ENCODE data around the gene OR52N5.

The OR52N5 gene

DNA sequence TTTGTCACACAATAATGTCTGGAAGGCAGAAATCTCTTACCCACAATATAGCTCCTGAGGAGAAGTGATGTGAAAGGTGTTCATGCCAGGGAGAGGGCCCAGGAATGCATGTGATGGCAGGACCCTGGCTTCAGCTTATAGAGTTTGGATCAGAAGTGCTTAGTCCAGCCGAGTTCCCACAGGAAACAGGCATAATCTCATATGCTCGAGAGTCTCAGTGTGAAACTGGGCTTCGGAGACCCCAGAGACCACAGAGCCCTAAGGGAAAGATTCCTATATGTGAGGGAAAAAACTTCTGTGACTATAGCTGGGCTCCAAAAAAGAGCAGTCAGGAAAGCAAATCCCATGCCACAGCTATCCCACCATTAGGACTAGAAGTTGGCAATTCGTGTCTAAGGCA lies at the start of gene OR52N5:
Gene OR52N5 (minus strand): TSS at position 101 of the 400 bp plus-strand sequence. CDS start 4,721 bp downstream, outside the sequence.
- DNase-seq (ENCODE audit: low read depth), result no peak

DNA sequence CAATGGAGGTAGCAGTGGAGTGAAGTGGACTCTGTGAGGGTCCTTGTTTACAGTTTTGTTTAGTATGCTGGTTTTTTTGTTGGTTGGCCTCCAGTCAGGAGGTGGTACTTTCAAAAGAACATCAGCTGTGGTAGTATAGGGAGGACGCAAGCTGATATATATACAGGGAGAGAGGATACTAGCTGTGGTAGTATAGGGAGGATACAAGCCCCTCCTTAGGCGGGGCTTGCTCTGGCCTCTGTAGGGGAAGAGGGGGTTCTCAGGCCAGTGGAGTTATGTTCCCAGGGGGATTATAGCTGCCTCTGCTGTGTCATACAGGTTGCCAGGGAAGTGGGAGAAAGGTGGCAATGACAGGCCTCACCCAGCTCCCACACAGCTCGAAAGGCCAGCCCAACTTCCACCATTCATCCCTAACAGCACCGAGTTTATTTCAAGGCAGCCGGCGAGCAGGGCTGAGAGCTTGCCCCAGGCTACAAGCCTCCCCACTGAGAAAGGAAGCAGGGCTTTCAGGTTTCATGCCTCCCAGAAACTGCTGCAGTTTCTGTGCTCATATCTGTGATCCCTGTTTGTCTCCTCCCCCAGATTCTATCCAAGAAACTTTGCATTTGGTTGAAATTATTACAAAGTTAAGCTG lies 48.2 kb upstream of the OR52N5 start:
- no peak for DNase-seq (ENCODE audit: low read depth)

DNA sequence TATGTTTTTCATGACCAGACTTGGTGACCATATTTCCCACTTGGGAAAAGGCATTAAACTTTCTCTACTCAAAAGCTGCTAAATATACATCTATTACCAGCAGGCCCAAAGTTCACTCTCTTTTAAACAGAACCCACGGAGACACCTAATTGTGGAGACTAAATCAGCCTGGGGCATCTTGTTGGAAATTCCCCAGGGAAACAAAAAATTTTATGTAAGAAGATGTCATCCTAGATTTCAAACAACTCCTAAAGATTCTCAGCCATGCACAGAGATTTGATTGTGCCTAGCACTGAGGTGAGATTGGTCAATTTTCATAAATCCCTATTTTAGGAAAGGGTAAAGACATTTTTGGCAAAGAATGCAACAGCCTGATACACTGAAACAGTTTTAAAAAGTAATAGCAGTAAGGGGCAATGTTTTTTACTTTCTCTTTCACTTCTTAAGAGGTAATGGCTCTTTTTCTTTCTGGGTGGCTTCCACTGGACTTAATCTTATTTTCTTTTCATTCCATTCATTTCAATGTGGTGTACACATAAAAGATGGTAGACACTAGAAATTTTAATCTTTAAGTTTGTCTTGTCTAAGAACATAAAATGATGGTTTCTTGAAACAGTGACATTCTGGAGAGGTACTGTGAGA lies 35.2 kb upstream of the OR52N5 start:
- no peak for DNase-seq (ENCODE audit: low read depth)

DNA sequence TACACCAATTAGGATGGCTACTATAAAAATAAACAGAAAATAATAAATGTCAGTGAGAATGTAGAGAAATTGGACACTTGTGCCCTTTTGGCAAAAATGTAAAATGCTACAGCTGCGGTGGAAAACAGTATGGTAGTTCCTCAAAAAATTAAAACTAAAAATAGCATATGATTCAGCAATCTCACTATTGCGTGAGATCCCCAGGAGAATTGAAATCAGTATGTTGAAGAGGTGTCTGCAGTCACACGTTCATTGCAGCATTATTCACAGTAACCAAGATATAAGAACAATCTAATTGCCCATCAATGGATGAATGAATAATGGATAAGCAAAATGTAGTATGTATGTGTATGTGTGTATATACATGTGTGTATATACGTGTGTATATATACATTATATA lies 32.4 kb upstream of the OR52N5 start:
- no peak for DNase-seq (ENCODE audit: low read depth)

DNA sequence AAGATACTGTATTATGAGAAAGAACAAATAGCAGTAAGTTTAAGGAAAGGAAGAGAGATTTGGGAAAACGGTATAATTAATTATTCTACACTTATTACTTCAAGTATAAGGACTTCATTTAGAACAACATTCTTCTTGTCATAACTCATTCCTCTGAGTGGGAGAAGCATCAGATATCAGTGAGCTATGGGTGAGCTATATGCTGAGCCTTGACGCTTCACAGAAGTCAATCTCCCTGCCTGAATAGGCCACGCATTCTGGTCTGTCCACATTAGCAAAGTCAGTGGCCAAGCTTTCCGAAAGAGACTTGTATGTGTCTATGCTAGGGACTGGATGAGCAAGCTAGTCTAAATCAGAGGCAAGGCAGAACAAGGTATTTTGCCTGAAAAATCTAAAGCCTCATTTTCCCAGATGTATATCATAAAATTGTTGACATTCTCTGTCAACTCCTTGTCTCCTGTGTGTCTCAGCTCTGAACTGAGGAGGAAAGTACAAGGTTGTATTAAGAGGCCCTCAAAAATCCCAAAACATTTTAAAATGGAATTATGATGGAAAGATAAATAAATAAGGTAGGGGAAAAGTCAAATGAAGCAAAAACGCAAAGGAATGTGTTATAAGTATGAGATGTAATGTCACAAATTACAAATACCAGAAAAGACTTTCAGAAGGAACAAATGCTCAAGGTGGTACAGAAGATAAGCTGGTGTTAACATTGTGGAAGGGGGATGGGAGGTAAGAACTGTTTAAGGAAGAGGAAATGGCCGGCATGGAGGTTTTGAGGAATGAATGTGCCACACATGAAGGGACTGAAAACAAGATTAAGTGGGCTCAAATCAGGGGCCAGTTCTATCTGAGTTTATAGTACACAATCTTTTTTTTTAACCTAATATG lies 27.0 kb upstream of the OR52N5 start:
- no peak for DNase-seq (ENCODE audit: low read depth)

DNA sequence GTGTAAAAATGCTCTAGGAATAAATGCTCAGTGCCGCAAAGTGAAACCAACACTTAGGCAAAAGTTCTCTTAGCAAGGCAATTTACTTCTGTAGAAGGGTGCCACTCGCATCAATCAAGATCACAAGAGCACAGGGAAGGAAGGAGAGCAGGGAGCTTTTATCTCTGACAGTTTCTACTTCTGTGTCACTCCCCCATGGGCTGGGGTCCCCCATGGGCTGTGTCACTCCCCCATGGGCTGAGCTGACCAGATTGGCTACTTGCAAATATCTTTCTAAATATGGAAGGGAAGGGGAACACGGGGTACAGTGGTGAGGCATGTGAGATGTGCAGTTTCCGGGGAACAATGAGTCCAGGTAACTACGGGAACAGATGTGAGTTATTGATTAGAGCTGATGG lies 26.0 kb upstream of the OR52N5 start:
- DNase-seq (ENCODE audit: low read depth), result no peak

DNA sequence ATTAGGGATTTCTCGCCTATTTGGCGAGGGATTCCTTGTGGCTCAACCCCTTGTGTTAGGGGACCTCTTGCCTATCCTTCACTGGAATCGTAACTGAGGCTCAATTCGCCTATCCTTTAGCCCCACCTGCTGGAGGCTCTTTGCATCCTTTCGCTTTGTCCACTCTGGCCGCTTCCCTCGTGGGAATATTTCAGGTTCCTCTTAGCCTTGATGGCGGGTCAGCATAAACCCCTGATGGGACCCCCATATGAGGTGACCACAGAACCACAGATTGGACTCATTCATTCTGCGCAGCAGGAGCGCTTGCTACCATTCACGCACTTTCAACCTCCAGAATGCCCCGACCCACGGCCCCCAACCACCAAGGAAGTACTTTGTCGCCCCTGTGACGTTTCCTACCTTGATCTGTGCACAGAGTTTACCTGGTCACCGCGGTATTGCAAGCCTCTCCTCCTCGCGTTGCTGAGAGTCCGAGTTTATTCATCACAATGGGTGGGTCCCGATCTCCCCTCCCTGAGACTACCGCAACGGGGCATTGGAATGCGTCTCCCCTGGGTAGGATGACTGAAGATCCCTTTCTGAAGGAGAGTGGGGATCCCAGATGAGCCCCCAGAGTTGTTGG lies 25.5 kb upstream of the OR52N5 start, which contains the start of gene OR52N2:
Gene OR52N2 (plus strand): TSS at position 425 of the 622 bp plus-strand sequence. CDS start 11,412 bp downstream, outside the sequence.
- peak; percentile 48 for DNase-seq (ENCODE audit: low read depth)

DNA sequence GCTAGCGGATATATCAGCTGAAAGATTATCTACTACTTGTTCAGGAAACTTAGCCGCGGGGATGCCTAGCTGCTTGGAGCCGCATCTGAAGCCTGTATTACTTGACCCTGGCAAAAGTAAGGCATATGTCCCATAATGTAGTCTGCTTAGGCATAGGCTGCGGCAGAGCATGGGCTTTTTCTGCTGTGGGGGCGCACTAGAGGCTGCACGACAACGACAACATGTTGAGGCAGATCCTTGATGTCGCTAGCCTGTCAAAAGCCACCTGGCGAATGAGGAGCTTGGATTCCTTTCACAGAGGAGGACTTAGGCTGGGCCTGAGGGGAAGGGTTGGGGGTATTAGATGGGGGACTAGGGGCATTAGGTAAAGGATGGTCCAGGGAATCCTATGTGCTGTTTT lies 24.4 kb upstream of the OR52N5 start:
- no peak for DNase-seq (ENCODE audit: low read depth)

DNA sequence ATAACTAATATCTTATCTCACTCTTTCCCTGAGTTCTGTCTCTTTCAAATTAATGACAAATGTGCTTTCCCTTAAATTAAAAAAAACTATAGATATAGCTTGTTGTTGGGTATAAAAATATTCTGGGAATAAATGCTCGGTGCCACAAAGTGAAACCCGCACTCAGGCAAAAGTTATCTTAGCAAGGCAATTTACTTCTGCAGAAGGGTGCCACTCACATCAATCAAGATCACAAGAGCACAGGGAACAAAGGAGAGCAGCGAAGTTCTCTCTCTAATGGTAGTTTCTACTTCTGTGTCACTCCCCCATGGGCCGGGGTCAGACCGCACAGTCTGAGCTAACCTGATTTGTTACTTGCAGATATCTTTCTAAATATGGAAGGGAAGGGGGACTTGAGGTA lies 20.8 kb upstream of the OR52N5 start:
- DNase-seq (ENCODE audit: low read depth), result no peak

DNA sequence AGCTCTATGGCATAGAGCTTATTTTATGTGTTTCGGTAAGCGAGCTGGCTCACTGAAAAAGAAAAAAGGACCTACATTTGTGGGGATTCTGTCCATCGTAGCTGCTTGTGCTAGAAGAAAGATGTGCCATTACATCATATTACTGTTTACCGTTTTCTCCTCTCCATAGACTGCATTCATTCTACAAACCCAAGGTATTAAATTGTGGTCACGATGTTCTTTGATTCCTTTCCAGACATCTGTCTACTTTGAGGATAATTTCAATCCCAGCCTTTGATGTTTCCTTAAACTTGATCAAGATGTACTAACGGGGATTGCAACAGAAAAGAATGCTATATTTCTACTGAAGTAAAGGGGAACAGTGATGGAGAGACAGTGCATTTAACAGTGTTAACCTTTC lies 13.4 kb upstream of the OR52N5 start:
- no peak for DNase-seq (ENCODE audit: low read depth)

DNA sequence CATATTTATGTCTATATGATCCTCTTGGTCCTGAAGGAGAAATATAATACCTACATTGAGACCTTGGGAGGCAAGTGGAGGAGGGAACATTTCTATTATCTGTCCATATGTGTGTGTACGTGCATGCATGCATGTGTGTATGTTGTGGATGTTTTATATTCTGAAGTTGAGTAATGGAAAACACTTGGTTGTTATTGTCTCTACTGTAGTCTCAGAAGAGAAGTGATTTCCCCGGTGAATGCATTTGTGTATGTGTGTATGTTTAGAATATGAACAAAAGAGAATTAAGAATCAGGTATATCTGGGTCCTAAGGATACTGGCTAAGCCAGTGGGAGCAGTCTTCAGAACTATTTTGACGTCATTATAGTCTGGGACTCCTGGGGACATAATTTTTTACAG lies 8.0 kb upstream of the OR52N5 start, which contains the start of gene OR52N1:
Gene OR52N1 (minus strand): TSS at position 101 of the 400 bp plus-strand sequence. CDS start 2,449 bp downstream, outside the sequence.
- no peak for DNase-seq (ENCODE audit: low read depth)

DNA sequence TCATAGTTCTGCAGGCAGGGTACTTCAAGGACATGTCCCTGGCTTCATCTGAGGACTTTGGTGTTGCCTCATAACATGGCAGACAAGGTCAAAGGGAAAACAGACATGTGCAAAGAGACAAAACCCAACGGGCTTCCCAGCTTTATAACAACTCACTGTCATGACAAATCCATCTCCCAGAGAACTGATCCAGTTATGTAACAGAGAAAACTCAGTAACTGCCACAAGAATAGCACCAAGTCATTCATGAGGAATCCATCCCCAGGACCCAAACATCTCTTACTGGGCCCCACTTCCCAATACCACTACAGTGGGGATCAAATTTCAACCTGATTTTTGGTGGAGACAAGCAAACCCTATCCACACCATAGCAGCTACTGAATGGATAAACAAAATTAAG lies 16.1 kb downstream of the OR52N5 start:
- DNase-seq (ENCODE audit: low read depth), result no peak

DNA sequence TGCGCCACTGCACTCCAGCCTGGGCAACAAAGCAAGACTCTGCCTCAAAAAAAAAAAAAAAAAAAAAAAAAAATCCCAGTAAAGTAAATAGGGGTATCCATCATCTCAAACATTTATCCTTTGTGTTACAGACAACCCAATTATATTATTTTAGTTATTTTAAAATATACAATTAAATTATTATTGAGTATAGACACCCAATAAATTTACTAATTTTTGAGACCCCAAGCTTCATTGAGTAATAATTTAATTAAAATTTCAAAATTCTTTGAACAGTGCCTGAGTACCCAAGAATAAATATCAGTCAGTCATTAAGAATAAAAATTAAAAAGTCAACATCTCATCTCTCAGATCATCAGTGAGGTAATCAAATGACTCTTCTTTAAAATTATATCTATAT lies 29.2 kb downstream of the OR52N5 start, which contains the start of gene OR52N4:
Gene OR52N4 (plus strand): TSS at position 301 of the 400 bp plus-strand sequence. CDS start 498 bp downstream, outside the sequence.
- no peak for DNase-seq (ENCODE audit: low read depth)

DNA sequence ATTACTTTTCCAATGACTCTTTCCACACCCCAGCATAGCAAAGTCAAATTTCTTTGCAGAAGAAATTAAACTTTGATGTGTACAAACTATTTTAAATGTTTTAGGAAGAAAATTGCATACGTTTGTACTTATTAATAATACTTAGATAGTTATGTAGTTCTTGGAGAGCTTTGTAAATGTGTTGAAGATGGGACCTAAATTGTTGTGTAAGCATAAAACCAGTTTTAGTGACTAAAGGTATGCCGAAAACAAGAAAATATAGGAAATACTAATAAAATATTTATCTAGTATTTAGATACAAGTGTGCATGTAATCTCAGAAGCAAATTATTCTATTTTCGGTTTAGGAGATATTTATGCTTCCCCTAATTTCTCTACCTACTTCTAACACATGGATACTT lies 33.3 kb downstream of the OR52N5 start:
- no peak for DNase-seq (ENCODE audit: low read depth)

DNA sequence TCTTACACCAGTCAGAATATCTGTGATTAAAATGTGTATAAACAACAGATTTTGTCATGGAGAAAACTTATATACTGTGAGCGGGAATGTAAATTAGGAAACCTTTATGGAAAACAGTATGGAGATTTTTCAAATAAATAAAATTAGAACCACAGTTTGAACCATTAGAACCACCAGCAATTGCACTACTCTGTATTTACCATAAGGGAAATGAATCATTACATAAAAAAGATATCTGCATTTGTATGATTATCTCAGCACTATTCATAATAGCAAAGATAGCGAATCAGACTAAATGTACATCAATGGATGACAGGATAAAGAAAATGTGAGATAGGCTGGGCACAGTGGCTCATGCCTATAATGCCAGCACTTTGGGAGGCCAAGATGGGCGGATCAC lies 36.5 kb downstream of the OR52N5 start:
- DNase-seq (ENCODE audit: low read depth), result no peak

DNA sequence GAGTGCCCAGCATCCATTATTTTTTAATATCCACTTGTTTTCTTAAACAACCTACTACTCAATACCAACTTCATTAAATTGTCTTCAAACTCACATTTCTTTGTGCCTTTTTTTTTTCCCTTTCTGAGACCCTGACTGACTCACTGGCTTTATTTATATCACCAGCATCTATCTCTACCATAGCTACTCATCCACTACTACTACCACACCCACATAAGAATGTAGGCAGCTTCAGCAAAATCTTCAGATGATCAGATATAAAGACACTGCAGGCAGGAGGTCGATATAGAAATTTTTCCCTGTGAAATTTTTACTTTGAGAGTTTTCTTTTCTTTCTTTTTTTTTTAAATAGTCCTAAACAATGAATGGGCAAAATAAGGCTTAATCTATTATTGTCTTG lies 44.7 kb downstream of the OR52N5 start:
- DNase-seq (ENCODE audit: low read depth), result no peak

DNA sequence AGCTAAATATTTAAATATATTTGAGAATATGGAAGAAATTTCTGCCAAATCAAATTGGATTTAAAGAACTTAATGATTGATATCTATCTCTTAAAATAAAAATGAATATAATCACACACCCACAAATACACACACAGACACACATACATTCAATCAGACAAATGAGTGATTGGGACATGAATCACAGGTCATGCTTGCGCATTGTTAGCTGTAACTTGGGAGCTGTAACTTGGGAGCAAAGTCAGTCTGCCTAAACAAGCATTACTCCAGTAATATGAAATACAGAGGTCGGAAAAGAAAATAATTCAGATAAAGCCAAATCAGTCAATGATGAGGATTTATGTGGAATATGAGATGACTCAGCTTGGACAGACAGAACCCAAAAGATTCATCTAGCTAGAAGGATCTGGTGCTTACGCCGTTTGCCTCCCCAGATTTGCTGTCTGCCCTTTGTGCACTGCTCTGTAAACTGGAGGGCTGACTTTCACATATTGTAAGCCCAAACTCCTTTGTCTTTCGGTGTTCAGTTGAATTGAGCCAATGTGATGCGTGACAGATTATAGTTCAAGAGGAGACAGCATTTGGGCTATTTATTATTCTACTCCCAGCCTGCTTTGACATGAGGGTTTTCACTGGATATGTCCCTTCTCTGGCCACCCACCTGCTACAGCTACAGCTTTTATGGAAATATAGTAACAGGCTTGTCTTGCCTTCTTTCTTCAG lies 45.3 kb downstream of the OR52N5 start:
- no peak for DNase-seq (ENCODE audit: low read depth)

DNA sequence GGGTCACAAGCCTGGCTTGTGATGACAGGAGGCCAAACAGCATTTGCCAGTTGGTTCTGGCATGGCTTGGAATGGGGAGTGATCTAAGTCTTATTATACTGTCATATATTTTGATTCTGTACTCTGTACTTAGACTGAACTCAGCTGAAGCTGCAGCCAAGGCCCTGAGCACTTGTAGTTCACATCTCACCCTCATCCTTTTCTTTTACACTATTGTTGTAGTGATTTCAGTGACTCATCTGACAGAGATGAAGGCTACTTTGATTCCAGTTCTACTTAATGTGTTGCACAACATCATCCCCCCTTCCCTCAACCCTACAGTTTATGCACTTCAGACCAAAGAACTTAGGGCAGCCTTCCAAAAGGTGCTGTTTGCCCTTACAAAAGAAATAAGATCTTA lies 46.1 kb downstream of the OR52N5 start:
- DNase-seq (ENCODE audit: low read depth), result no peak

DNA sequence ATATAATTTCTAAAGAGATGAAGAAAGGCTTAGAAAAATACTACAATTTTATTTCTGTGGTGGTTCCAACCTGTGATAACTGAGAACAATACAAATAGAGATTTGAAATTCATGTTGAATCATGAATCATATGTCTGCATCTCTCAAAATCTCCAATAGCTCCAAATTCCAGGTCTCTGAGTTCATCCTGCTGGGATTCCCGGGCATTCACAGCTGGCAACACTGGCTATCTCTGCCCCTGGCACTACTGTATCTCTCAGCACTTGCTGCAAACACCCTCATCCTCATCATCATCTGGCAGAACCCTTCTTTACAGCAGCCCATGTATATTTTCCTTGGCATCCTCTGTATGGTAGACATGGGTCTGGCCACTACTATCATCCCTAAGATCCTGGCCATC lies 46.8 kb downstream of the OR52N5 start, which contains the start of gene OR56B1:
Gene OR56B1 (plus strand): TSS at position 53 of the 400 bp plus-strand sequence. CDS start 69 bp downstream, at position 122.
- no peak for DNase-seq (ENCODE audit: low read depth)

DNA sequence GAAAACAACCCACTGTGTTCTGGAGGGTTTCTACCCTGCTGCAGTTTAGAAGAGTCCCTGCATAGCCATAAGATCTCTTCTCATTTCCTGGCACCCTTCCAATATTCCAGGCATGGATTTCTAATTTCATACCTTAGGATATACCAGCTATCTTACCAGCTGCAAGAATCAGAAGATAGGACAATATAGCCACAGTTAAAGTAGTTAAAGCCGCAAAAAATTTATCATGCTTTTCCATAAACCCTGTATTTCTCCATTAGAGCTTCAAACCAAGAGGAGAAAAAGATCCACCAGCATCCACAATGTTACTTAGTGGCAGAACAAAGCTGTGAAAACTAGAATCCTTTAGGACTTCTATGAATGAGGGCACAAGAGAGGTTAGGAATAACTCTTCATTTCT lies 55.5 kb downstream of the OR52N5 start:
- no peak for DNase-seq (ENCODE audit: low read depth)

DNA sequence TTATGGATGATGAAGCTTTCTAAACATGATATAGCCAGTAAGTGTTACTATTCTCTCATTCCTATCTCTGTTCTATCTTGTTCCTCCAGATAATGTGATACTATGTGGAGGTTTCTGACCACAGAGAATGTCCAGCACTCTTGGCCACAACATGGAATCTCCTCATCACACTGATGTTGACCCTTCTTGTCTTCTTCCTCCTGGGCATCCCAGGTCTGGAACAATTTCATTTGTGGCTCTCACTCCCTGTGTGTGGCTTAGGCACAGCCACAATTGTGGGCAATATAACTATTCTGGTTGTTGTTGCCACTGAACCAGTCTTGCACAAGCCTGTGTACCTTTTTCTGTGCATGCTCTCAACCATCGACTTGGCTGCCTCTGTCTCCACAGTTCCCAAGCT lies 56.8 kb downstream of the OR52N5 start:
- DNase-seq (ENCODE audit: low read depth), result no peak
